T-helper 1 cell treated with Interleukin-12 subunit alpha and Interleukin-12 subunit beta and Interleukin-4 antibody, amounts not matched to agents 30 μg/mL and 1 μg/mL, for 36 hours (primary cell): ENCODE measurements around the gene MSANTD1.

Experiments
- H3K27ac Mint-ChIP-seq: one replicate; pipeline ENCODE4 v1.8.0; 2021; ENCODE audit warnings: mild to moderate bottlenecking, mixed read lengths
- H3K27me3 Mint-ChIP-seq: one replicate; pipeline ENCODE4 v1.8.0; 2021; ENCODE audit warnings: low read depth, mixed read lengths
- H3K36me3 Mint-ChIP-seq: one replicate; pipeline ENCODE4 v1.8.0; 2021; ENCODE audit warnings: low read depth, mixed read lengths
- H3K4me1 Mint-ChIP-seq: one replicate; pipeline ENCODE4 v1.8.0; 2021; ENCODE audit warnings: low read depth, mixed read lengths
- H3K4me3 Mint-ChIP-seq: one replicate; pipeline ENCODE4 v1.8.0; 2021; ENCODE audit warnings: mild to moderate bottlenecking, moderate library complexity, mixed read lengths
- H3K9me3 Mint-ChIP-seq: one replicate; pipeline ENCODE4 v1.8.0; 2021; ENCODE audit warnings: mixed read lengths

Gene MSANTD1

DNA sequence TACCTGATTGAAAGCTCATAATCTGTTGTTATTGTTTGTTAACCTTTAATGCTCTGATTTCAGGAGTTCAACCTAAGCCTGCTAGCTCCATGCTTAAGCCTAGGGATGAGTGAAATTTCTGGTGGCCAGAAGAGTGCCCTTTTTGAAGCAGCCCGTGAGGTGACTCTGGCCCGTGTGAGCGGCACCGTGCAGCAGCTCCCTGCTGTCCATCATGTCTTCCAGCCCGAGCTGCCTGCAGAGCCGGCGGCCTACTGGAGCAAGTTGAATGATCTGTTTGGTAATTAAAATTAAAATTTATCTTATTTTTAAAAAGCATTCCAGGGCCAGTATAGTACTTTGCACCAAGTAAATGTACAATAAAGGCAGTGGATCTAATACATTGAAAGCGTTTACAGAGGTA is 37.1 kb upstream of the MSANTD1 start:
- Mint-ChIP-seq H3K4me1 (peaks cover 3% of the 10 kb centered on the region), H3K36me3 (peaks cover 37% of the 10 kb centered on the region), H3K4me3 (no peak overlapping the region)

DNA sequence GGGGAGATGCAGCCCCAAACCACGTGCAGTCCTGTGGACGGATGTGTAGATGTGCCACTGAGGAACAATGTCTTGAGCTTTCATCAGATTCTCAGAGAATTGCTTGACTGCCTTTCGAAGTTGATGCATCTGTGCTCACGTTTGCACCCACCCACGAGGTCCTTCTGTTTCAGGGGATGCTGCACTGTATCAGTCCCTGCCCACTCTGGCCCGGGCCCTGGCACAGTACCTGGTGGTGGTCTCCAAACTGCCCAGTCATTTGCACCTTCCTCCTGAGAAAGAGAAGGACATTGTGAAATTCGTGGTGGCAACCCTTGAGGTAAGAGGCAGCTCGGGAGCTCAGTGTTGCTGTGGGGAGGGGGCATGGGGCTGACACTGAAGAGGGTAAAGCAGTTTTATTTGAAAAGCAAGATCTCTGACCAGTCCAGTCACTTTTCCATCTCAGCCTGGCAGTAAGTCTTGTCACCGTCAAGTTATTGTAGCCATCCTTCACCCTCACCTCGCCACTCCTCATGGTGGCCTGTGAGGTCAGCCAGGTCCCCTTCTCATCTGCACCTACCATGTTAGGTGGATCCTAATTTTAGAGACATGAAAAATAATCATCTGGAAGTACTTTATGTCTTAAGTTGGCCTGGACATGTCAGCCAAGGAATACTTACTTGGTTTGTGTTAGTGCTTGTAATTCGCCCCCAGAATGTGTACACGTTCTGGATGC is 36.4 kb upstream of the MSANTD1 start:
- H3K9me3 Mint-ChIP-seq = no peaks in the 10 kb centered on the region
- peak overlapping the region; percentile 9 for H3K27ac Mint-ChIP-seq
- H3K4me3 Mint-ChIP-seq = no peak overlapping the region
- peaks cover 36% of the 10 kb centered on the region for H3K36me3 Mint-ChIP-seq
- no peaks in the 10 kb centered on the region for H3K4me1 Mint-ChIP-seq
- H3K27me3 Mint-ChIP-seq = no peaks in the 10 kb centered on the region

More for the DNA sequence above, 37.1 kb upstream of the MSANTD1 start:
- Mint-ChIP-seq H3K9me3 (no peaks in the 10 kb centered on the region), H3K27me3 (no peaks in the 10 kb centered on the region), H3K27ac (no peak overlapping the region)

GRCh38 chr4:3213106-3213425 is 35.9 kb upstream of the MSANTD1 start:
- Mint-ChIP-seq H3K4me1 (no peaks in the 10 kb centered on the region), H3K27me3 (no peaks in the 10 kb centered on the region), H3K9me3 (no peaks in the 10 kb centered on the region), H3K4me3 (no peak overlapping the region), H3K27ac (no peak overlapping the region), H3K36me3 (peaks cover 33% of the 10 kb centered on the region)

DNA sequence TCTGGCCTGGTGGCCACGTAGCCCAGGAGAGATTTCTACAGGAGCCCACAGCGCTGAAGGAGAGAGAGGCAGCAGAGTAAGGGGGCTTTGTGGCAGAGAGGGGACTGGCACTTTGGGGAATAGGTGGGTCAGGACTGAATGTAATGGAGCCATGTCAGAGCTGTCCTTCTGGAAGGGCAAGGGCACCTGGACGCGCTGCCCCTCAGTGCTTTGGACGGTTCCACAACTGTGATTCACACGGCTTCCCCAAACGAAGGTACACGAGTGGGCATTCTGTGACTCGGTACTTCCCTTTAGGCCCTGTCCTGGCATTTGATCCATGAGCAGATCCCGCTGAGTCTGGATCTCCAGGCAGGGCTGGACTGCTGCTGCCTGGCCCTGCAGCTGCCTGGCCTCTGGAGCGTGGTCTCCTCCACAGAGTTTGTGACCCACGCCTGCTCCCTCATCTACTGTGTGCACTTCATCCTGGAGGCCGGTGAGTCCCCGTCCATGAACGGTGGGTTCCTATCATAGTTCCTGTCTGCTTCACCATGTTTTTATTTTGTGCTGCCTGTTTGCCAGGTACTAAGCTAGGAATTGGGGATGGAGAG is 35.2 kb upstream of the MSANTD1 start:
- Mint-ChIP-seq H3K4me1 (no peaks in the 10 kb centered on the region), H3K36me3 (peaks cover 32% of the 10 kb centered on the region), H3K27me3 (no peaks in the 10 kb centered on the region), H3K27ac (no peak overlapping the region), H3K4me3 (no peak overlapping the region), H3K9me3 (no peaks in the 10 kb centered on the region)

GRCh38 chr4:3215256-3215655 is 33.7 kb upstream of the MSANTD1 start:
- no peaks in the 10 kb centered on the region for H3K9me3 Mint-ChIP-seq
- H3K36me3 Mint-ChIP-seq = peaks cover 36% of the 10 kb centered on the region
- no peak overlapping the region for H3K27ac Mint-ChIP-seq
- H3K4me1 Mint-ChIP-seq = no peaks in the 10 kb centered on the region
- no peaks in the 10 kb centered on the region for H3K27me3 Mint-ChIP-seq
- H3K4me3 Mint-ChIP-seq = no peak overlapping the region

GRCh38 chr4:3215733-3216132 is 33.2 kb upstream of the MSANTD1 start:
- Mint-ChIP-seq H3K36me3 (peaks cover 36% of the 10 kb centered on the region), H3K4me1 (no peaks in the 10 kb centered on the region), H3K27ac (no peak overlapping the region), H3K4me3 (no peak overlapping the region), H3K9me3 (no peaks in the 10 kb centered on the region), H3K27me3 (no peaks in the 10 kb centered on the region)

- Mint-ChIP-seq H3K9me3 (no peaks in the 10 kb centered on the region), H3K4me3 (no peak overlapping the region), H3K27me3 (no peaks in the 10 kb centered on the region), H3K36me3 (peaks cover 44% of the 10 kb centered on the region), H3K4me1 (no peaks in the 10 kb centered on the region), H3K27ac (no peak overlapping the region)
Observed at GRCh38 chr4:3217266-3217665, 31.7 kb upstream of the MSANTD1 start.

- Mint-ChIP-seq H3K27ac (no peak overlapping the region), H3K4me3 (no peak overlapping the region), H3K36me3 (peaks cover 47% of the 10 kb centered on the region), H3K27me3 (no peaks in the 10 kb centered on the region), H3K9me3 (no peaks in the 10 kb centered on the region), H3K4me1 (no peaks in the 10 kb centered on the region)
Observed at GRCh38 chr4:3217771-3218170, 31.2 kb upstream of the MSANTD1 start.

DNA sequence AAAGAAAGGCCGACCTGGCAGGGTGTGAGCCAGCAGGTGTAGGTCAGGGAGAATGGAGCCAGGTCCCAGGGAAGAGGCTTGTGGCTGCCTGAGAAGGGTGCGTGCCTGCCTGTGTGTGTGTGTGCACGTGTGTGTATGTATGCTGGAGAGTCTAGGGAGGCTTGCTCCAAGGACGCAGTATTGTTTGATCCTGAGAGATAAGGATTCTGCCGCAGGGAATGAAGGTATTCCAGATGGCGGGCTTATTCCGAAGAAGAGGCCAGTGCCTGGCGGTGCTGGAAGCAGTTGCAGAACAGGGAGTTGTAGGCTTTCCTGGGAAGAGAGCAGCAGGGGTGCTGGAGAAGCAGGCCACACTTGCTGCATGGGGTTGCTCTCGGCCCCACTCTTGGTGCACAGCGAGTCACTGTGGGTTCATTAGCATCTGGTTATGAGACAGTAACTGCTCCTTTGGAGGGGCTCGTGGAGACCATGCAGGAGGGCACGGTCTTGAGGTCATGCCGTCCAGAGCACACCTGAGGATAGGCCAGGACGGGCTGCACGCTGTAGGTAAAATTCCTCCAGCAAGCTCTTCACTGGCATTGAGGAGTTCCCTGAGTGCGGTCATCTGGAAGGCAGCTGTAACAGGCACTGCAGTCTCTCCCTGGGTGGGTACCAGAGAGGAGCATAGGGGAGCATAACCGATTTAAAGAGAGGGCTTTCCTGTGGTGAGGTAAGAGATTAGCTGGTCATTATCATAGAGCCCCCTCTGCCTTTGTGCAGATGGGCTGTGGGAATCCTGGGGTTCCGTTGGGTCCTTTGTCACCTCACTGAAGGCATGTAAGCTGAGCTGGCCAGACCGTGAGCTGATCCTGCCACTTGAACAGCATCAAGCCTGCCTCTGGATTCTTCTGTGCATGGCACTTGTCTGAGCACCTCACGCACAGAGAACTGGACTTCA is 29.9 kb upstream of the MSANTD1 start:
- Mint-ChIP-seq H3K36me3 (peaks cover 46% of the 10 kb centered on the region), H3K9me3 (no peaks in the 10 kb centered on the region), H3K27ac (no peak overlapping the region), H3K4me1 (no peaks in the 10 kb centered on the region), H3K27me3 (no peaks in the 10 kb centered on the region), H3K4me3 (no peak overlapping the region)

DNA sequence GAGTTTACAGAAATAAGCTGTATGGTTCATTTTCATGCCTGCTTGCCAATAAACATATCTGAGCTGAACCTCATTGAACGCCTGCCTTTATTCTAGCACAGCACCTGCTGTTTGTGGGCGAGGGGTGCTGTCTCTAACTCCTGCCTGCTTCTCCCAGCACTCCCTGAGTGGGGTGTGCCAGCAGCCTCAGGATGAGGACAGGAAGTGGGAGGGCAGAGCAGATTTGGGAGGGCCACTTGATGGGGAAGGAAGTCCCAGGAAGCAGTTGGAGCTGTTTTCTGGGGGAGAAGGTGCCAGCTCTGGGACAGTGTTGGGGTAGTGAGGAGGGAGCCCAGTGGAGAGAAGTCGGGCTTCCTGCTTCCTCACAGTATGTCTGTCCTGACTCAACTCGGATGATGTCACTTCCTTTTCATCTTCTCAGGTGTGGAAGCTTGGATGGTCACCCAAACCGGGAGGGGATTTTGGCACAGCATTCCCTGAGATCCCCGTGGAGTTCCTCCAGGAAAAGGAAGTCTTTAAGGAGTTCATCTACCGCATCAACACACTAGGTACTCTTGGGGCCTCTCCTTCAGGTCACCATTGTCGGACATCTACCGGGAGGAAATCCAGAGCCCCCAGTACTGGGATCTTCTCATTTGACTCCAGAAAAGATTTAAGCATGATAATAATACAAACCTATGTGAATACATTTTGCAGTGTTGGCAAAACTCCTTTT is 29.0 kb upstream of the MSANTD1 start:
- Mint-ChIP-seq H3K4me1 (no peaks in the 10 kb centered on the region), H3K36me3 (peaks cover 43% of the 10 kb centered on the region), H3K4me3 (no peak overlapping the region), H3K27ac (no peak overlapping the region), H3K27me3 (no peaks in the 10 kb centered on the region), H3K9me3 (no peaks in the 10 kb centered on the region)

DNA sequence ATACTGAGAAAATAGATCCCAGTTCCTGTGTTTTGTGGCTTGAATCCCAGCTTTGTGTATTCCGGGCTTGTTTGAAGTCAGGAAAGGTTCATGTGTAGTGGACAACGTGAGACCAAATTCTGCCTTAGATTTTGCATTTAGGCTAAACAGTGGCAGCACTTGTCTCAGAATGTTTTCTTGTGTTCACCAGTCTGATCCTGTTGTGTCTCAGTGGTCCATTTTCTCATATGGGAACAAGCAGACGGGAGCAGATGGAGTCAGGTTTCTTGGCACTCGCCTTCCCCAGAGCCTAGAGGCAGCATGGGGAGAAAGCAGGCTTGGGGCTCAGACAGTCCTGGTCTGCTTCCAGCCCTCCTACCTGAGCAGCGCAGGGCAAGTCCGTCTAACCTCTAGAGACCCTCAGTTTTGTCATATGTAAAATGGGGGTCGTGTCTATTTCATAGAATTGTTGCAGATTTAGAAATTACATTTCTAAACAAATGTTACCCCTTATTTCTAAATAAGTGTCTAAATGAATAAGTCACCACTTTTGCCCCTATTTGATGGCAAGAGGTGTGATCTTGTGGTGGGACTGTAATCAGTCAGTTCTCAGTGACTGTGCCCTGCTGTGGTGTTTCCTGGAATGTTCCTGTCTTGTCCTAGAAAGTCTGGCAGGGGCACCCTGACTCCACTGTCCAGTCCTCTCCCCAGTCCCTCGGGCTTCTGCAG is 28.3 kb upstream of the MSANTD1 start:
- H3K4me3 Mint-ChIP-seq = no peak overlapping the region
- no peaks in the 10 kb centered on the region for H3K4me1 Mint-ChIP-seq
- no peaks in the 10 kb centered on the region for H3K9me3 Mint-ChIP-seq
- no peak overlapping the region for H3K27ac Mint-ChIP-seq
- peaks cover 42% of the 10 kb centered on the region for H3K36me3 Mint-ChIP-seq
- no peaks in the 10 kb centered on the region for H3K27me3 Mint-ChIP-seq

DNA sequence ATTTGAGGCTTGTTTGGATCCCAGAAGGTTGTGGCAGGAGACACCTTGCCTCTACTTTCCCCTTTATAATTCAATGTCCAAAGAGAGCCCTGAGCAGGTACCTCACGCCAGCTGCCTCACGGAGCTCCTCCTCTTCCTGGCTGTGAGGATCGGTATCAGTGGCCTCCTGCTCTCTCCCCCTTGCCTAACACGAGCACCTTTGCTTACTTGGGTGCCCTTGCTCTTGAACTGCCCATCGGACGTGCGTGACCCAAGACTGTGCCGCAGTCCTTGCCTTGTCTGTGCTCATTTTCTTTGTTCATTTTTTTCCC is 27.8 kb upstream of the MSANTD1 start:
- H3K4me1 Mint-ChIP-seq = no peaks in the 10 kb centered on the region
- H3K36me3 Mint-ChIP-seq = peaks cover 43% of the 10 kb centered on the region
- no peak overlapping the region for H3K27ac Mint-ChIP-seq
- no peaks in the 10 kb centered on the region for H3K9me3 Mint-ChIP-seq
- H3K27me3 Mint-ChIP-seq = no peaks in the 10 kb centered on the region
- no peak overlapping the region for H3K4me3 Mint-ChIP-seq

- Mint-ChIP-seq H3K27ac (no peak overlapping the region), H3K4me3 (no peak overlapping the region), H3K27me3 (no peaks in the 10 kb centered on the region), H3K36me3 (peaks cover 40% of the 10 kb centered on the region), H3K9me3 (no peaks in the 10 kb centered on the region), H3K4me1 (no peaks in the 10 kb centered on the region)
Observed at GRCh38 chr4:3221996-3222395, 27.0 kb upstream of the MSANTD1 start.

DNA sequence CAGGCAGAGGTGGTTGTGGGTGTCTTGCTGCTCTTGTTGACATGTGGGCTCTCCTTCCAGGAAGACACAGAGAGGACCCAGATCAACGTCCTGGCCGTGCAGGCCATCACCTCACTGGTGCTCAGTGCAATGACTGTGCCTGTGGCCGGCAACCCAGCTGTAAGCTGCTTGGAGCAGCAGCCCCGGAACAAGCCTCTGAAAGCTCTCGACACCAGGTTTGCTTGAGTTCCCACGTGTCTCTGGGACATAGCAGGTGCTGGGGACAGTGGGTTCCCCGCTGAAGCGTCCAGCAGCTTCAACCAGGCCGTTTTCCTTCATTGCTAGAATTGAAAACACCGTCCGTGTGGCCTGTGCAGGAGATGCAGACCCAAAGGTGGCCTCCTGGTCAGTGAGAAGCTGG is 25.6 kb upstream of the MSANTD1 start:
- Mint-ChIP-seq H3K4me1 (no peaks in the 10 kb centered on the region), H3K9me3 (no peaks in the 10 kb centered on the region), H3K27ac (no peak overlapping the region), H3K36me3 (peaks cover 40% of the 10 kb centered on the region), H3K27me3 (no peaks in the 10 kb centered on the region), H3K4me3 (no peak overlapping the region)
